A673 (cell line): ENCODE results near the gene P3H3. TPM values are rescaled to one million over a fixed set of nuclear protein-coding genes. Genes with fewer than 3 reads are reported as not detected.

Experiments used
- BruUV-seq: library from RNA; stranded (reverse); fragments of 400-500 nt; replicated peaks from 2 replicates; lab custom pipeline; 2021; lab: Mats Ljungman, UMichigan
- CTCF ChIA-PET: fragments of 300-600 bp; sonication (Branson Sonifier 250); formaldehyde crosslinking; loops from one replicate; lab custom pipeline; 2022; ENCODE audit warnings: antibody characterized with exemption; lab: Charles Lee
- POLR2A ChIA-PET: fragments of 300-600 bp; sonication (Branson Sonifier 250); formaldehyde crosslinking; loops from one replicate; lab custom pipeline; 2022; ENCODE audit warnings: antibody characterized with exemption; ENCODE audit not compliant: low non-redundant PET; lab: Charles Lee
- DNase-seq: peaks from one replicate; pipeline ENCODE4 v3.0.0-alpha.2; 2015; ENCODE audit warnings: low spot score
- H3K27ac ChIP-seq: fragments of 200-600 bp; sonication (generic); 2 replicates; pipeline ENCODE4 v1.5.1; 2016; ENCODE audit warnings: mixed run types, low read depth, mild to moderate bottlenecking, mixed read lengths, antibody characterized with exemption, low read length; ENCODE audit not compliant: poor library complexity, severe bottlenecking
- H3K27me3 ChIP-seq: fragments of 200-600 bp; sonication (generic); replicated peaks from 2 replicates; pipeline ENCODE4 v1.6.1; 2017; ENCODE audit warnings: mixed run types, low read depth, mild to moderate bottlenecking, mixed read lengths, antibody characterized with exemption, low read length; ENCODE audit not compliant: insufficient read depth, poor library complexity
- H3K36me3 ChIP-seq: fragments of 200-600 bp; sonication (generic); 2 replicates; pipeline ENCODE4 v1.6.1; 2016; ENCODE audit warnings: mixed run types, mild to moderate bottlenecking, mixed read lengths, antibody characterized with exemption, low read length; ENCODE audit not compliant: insufficient read depth, poor library complexity, severe bottlenecking
- H3K4me1 ChIP-seq: fragments of 200-600 bp; sonication (generic); 2 replicates; pipeline ENCODE4 v1.6.1; 2017; ENCODE audit warnings: mixed run types, mild to moderate bottlenecking, mixed read lengths, antibody characterized with exemption, low read length; ENCODE audit not compliant: insufficient read depth, poor library complexity, severe bottlenecking
- H3K4me3 ChIP-seq: fragments of 200-600 bp; sonication (generic); 2 replicates; pipeline ENCODE4 v1.5.1; 2016; ENCODE audit warnings: low read depth, mixed run types, mild to moderate bottlenecking, mixed read lengths, low read length; ENCODE audit not compliant: poor library complexity, severe bottlenecking
- H3K9me3 ChIP-seq: fragments of 200-600 bp; sonication (generic); 2 replicates; pipeline ENCODE4 v1.6.1; 2016; ENCODE audit warnings: mixed run types, low read depth, mild to moderate bottlenecking, mixed read lengths, antibody characterized with exemption, low read length; ENCODE audit not compliant: poor library complexity, severe bottlenecking
- EZH2 ChIP-seq: fragments of 200-600 bp; sonication (generic); IDR thresholded peaks from 2 replicates; pipeline ENCODE4 v1.6.1; 2017; ENCODE audit warnings: borderline replicate concordance, low read depth, mild to moderate bottlenecking, mixed read lengths, antibody characterized with exemption, low read length; ENCODE audit not compliant: poor library complexity, severe bottlenecking
- intact Hi-C: fragments of 100-400 bp; cut with micrococcal nuclease; formaldehyde crosslinking; loops from one replicate; pipeline ENCODE4 v1.10.0; 2022; ENCODE audit not compliant: unreplicated experiment
- total RNA-seq: library from RNA; stranded (reverse); gene quantifications from 2 replicates; pipeline ENCODE4 v1.2.3, GENCODE V29; 2021
- TF ChIP-seq, protein P1 (sequence below): fragments of 300-800, 200-600 bp; sonication (generic); conservative IDR thresholded peaks from 2 replicates; pipeline ENCODE4 v1.5.1; 2017; ENCODE audit warnings: low read depth, mild to moderate bottlenecking, antibody characterized with exemption, low read length, moderate library complexity, mixed read lengths

Gene P3H3
- total RNA-seq, 1 experiment from 2014 or later = 45.3 TPM

DNA sequence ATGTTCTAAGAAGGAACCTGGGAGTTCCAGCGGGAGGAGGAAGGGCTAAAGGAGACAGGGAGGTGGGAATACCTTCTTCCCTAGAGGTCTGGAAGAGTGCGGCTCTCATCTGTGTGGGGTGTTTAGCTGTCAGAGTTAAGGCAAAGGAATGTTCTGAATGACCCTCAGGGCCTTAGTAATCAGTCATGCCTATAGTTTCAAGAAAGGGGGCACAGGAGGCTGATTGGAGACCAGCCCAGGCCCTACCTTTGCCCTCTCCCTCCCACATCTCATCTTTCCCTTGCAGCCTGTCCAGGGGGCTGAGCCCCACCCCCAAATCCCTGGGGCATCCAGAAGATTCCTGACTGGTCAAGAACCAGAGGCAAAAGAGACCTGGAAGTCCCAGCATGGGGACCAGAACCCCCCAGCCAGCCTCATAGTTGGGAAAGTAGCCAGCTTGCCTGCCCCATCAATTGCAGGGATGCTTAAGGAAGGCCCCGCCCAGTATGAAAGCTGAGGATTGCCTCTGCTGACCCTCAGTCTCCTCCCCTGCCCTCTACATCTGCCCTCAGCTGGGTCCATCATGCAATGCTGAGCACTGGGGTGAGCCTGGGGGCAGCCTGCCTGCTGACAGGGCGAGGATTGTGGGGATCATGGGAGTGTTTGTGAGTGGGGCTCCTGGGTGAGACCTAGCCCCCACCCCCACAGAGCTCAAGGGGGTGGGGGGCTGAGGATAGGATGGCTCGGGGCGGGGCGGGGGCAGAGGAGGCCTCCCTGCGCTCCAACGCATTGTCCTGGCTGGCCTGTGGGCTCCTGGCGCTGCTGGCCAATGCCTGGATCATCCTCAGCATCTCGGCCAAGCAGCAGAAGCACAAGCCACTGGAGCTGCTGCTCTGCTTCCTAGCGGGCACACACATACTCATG is 4.8 kb upstream of the P3H3 start:
- Histone ChIP-seq H3K9me3 (no peaks in the 10 kb centered on the region), H3K27ac (no peak overlapping the region), H3K4me1 (peaks cover 37% of the 10 kb centered on the region), H3K27me3 (no peaks in the 10 kb centered on the region), H3K4me3 (no peak overlapping the region), H3K36me3 (no peaks in the 10 kb centered on the region)
- DNase-seq = no peak
- intact Hi-C loops = no loop called here
- ChIA-PET POLR2A (no interaction called here), CTCF (interaction anchor here (0.6 kb wide), 1 partner anchor 30 kb away, joined by 4 read pairs; no protein-coding TSS in a partner anchor)
- no TSS peak for BruUV-seq
- TF ChIP-seq, protein P1, sequence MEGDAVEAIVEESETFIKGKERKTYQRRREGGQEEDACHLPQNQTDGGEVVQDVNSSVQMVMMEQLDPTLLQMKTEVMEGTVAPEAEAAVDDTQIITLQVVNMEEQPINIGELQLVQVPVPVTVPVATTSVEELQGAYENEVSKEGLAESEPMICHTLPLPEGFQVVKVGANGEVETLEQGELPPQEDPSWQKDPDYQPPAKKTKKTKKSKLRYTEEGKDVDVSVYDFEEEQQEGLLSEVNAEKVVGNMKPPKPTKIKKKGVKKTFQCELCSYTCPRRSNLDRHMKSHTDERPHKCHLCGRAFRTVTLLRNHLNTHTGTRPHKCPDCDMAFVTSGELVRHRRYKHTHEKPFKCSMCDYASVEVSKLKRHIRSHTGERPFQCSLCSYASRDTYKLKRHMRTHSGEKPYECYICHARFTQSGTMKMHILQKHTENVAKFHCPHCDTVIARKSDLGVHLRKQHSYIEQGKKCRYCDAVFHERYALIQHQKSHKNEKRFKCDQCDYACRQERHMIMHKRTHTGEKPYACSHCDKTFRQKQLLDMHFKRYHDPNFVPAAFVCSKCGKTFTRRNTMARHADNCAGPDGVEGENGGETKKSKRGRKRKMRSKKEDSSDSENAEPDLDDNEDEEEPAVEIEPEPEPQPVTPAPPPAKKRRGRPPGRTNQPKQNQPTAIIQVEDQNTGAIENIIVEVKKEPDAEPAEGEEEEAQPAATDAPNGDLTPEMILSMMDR = no peak
- TF ChIP-seq EZH2 = no peak

DNA sequence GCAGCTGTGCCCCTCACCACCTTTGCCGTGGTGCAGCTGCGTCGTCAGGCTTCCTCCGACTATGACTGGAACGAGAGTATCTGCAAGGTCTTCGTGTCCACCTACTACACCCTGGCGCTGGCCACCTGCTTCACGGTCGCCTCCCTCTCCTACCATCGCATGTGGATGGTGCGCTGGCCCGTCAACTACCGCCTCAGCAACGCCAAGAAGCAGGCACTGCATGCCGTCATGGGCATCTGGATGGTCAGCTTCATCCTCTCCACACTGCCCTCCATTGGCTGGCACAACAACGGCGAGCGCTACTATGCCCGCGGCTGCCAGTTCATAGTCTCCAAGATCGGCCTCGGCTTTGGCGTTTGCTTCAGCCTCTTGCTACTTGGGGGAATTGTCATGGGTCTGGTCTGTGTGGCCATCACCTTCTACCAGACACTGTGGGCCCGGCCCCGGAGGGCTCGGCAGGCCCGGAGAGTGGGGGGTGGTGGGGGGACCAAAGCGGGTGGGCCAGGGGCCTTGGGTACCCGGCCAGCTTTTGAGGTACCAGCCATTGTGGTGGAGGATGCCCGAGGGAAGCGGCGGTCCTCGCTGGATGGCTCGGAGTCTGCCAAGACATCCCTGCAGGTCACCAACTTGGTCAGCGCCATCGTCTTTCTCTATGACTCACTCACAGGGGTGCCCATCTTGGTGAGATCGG is 4.0 kb upstream of the P3H3 start:
- ChIA-PET POLR2A (no interaction called here), CTCF (interaction anchor here (0.6 to 1.0 kb wide), 3 partner anchors 30 to 71 kb away, joined by 3 to 6 read pairs (median 4); partner anchors contain the start of gene MLF2)
- BruUV-seq = no TSS peak
- H3K36me3 ChIP-seq = no peaks in the 10 kb centered on the region
- H3K27me3 ChIP-seq = no peaks in the 10 kb centered on the region
- H3K27ac ChIP-seq = no peak overlapping the region
- intact Hi-C loops = no loop called here
- TF ChIP-seq, protein P1 = no peak
- TF ChIP-seq EZH2 = no peak
- H3K9me3 ChIP-seq = no peaks in the 10 kb centered on the region
- H3K4me1 ChIP-seq = peaks cover 37% of the 10 kb centered on the region
- no peak for DNase-seq
- H3K4me3 ChIP-seq = no peak overlapping the region

DNA sequence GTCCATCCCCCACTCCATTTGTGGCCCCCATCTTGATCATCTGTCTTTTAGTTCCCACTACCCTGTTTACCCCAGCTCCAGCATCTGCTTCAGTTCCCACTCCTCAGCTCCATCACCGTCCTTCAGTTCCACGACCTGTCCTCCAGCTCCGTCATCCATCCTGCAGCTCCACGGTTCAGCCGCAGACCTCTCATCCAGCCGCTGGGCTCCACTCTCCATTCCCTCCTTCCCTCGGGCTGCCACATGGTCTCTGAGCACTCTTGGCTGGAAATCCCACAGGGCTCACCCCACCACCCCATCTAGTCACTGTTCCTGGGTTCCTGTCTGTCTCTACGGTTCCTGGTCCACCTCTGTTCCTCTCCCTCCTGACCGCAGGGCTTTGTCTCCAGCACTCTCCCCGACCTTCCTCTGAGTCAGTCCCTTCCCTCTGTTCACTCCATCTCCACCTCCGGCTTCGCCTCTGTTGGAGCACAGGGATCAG is 3.3 kb upstream of the P3H3 start:
- TF ChIP-seq EZH2 = no peak
- TF ChIP-seq, protein P1 = no peak
- Histone ChIP-seq H3K36me3 (no peaks in the 10 kb centered on the region), H3K4me1 (peaks cover 37% of the 10 kb centered on the region), H3K4me3 (no peak overlapping the region), H3K27ac (no peak overlapping the region), H3K9me3 (no peaks in the 10 kb centered on the region), H3K27me3 (no peaks in the 10 kb centered on the region)
- CTCF ChIA-PET = interaction anchor here (0.6 to 1.0 kb wide), 3 partner anchors 44 to 71 kb away, joined by 3 to 6 read pairs (median 3); partner anchors contain the start of gene MLF2
- POLR2A ChIA-PET = no interaction called here
- BruUV-seq = no TSS peak
- no peak for DNase-seq
- intact Hi-C loops = loop anchor here (1.0 to 5.0 kb wide), 3 partner anchors 58 to 208 kb away; partner anchors contain the start of genes MLF2 and PTMS
